GM12878 (cell line): ENCODE data around the gene NKAIN2. TPM values are rescaled to one million over a fixed set of nuclear protein-coding genes. Genes with fewer than 3 reads are reported as not detected.

Experiments
- ATAC-seq: fragments of 200-7000 bp; cut with Tn5 transposase; 3 replicates; pipeline ENCODE4 v1.9.1; 2020; ENCODE audit warnings: mild to moderate bottlenecking, moderate library complexity
- BruUV-seq: library from RNA; stranded (reverse); fragments of 400-500 nt; replicated peaks from 2 replicates; lab custom pipeline; 2021; lab: Mats Ljungman, UMichigan
- CTCF ChIA-PET: fragments of 300-600 bp; sonication (Branson Sonifier 250); formaldehyde crosslinking; extraction: SDS; loops from one replicate; lab custom pipeline; 2021; ENCODE audit warnings: inconsistent platforms; lab: Yijun Ruan, JAX
- POLR2A ChIA-PET: fragments of 350-600 bp; formaldehyde crosslinking; extraction: SDS; loops from one replicate; lab custom pipeline; 2021; ENCODE audit warnings: inconsistent platforms; lab: Charles Lee
- RAD21 ChIA-PET: fragments of 300-600 bp; sonication (Branson Sonifier 250); formaldehyde crosslinking; loops from one replicate; lab custom pipeline; 2023; ENCODE audit warnings: antibody characterized with exemption; ENCODE audit not compliant: unreplicated experiment; lab: Charles Lee
- SMC1A ChIA-PET: fragments of 300-600 bp; sonication (Branson Sonifier 250); formaldehyde crosslinking; loops from one replicate; lab custom pipeline; 2023; ENCODE audit not compliant: unreplicated experiment, uncharacterized antibody; lab: Charles Lee
- DNase-seq: peaks from one replicate; pipeline ENCODE4 v3.0.0-alpha.2; 2011; ENCODE audit warnings: low read depth, low spot score
- FAIRE-seq: peaks from 3 replicates; lab custom pipeline; 2011; peaks lifted over from hg19 to GRCh38; lab: Jason Lieb, UNC
- H2AFZ ChIP-seq: 2 replicates; pipeline ENCODE4 v1.6.0; 2011; ENCODE audit warnings: low read depth, low read length, control low read depth; ENCODE audit not compliant: control insufficient read depth
- H3K27ac ChIP-seq: 2 replicates; pipeline ENCODE4 v1.5.1; 2011; ENCODE audit warnings: control low read depth; ENCODE audit not compliant: control insufficient read depth, insufficient read depth
- H3K27me3 ChIP-seq, 2 experiments: replicated peaks in 1 of 2; 2 replicates each; pipeline versions ENCODE4 v1.6.0 to v1.6.1; 2011; ENCODE audit warnings: low read length in 1 of 2; ENCODE audit not compliant: control insufficient read depth in 2 of 2, insufficient read depth in 2 of 2
- H3K36me3 ChIP-seq, 2 experiments: 2 replicates each; pipeline ENCODE4 v1.5.1; 2011; ENCODE audit warnings: low read length in 1 of 2; ENCODE audit not compliant: control insufficient read depth in 2 of 2, insufficient read depth in 2 of 2
- H3K4me1 ChIP-seq: 2 replicates; pipeline ENCODE4 v1.6.1; 2011; ENCODE audit warnings: mild to moderate bottlenecking, low read length, moderate library complexity, mixed read lengths; ENCODE audit not compliant: control insufficient read depth, insufficient read depth
- H3K4me2 ChIP-seq: 2 replicates; pipeline ENCODE4 v1.6.0; 2011; ENCODE audit warnings: control low read depth; ENCODE audit not compliant: control insufficient read depth, insufficient read depth
- H3K4me3 ChIP-seq: fragments of 200-600 bp; sonication (generic); 2 replicates; pipeline ENCODE4 v1.5.1; 2016
- H3K79me2 ChIP-seq: 2 replicates; pipeline ENCODE4 v1.6.0; 2011; ENCODE audit warnings: low read length; ENCODE audit not compliant: control insufficient read depth, insufficient read depth
- H3K9ac ChIP-seq: 2 replicates; pipeline ENCODE4 v1.8.0; 2011; ENCODE audit warnings: low read length, control low read depth, mixed read lengths; ENCODE audit not compliant: control insufficient read depth, insufficient read depth
- H3K9me3 ChIP-seq: replicated peaks from 3 replicates; pipeline ENCODE4 v1.5.1; 2011; ENCODE audit warnings: mild to moderate bottlenecking, low read length; ENCODE audit not compliant: control insufficient read depth, insufficient read depth
- H4K20me1 ChIP-seq: 2 replicates; pipeline ENCODE4 v1.6.0; 2011; ENCODE audit not compliant: control insufficient read depth, insufficient read depth
- CHD4 ChIP-seq: fragments of 200-600 bp; sonication (generic); IDR thresholded peaks from 2 replicates; pipeline ENCODE4 v1.6.1; 2016; ENCODE audit warnings: mild to moderate bottlenecking
- ETV6 ChIP-seq, 2 experiments: fragments of 450-650 bp in 1 of 2; IDR thresholded peaks in 1 of 2; conservative IDR thresholded peaks in 1 of 2; 2 replicates each; pipeline ENCODE4 v1.6.1; 2014; ENCODE audit warnings: antibody characterized with exemption in 1 of 2, borderline replicate concordance in 1 of 2, low read depth in 1 of 2, mild to moderate bottlenecking in 1 of 2, moderate library complexity in 1 of 2
- GABPA ChIP-seq: IDR thresholded peaks from 2 replicates; pipeline ENCODE4 v1.6.1; 2014; ENCODE audit warnings: antibody characterized with exemption, low read depth, mild to moderate bottlenecking, inconsistent platforms
- JUNB ChIP-seq: IDR thresholded peaks from 2 replicates; pipeline ENCODE4 v1.6.1; 2016; ENCODE audit warnings: antibody characterized with exemption, mild to moderate bottlenecking
- JUND ChIP-seq: IDR thresholded peaks from 2 replicates; pipeline ENCODE4 v1.6.1; 2012; ENCODE audit warnings: low read depth, mild to moderate bottlenecking, low read length, improper control_type of control experiment, moderate library complexity
- NFYA ChIP-seq: IDR thresholded peaks from 2 replicates; pipeline ENCODE4 v1.6.1; 2011; ENCODE audit warnings: low read depth, mild to moderate bottlenecking, low read length, improper control_type of control experiment, borderline replicate concordance
- POLR2A ChIP-seq: IDR thresholded peaks from 2 replicates; pipeline ENCODE4 v1.6.1; 2011; ENCODE audit warnings: low read depth, mild to moderate bottlenecking, low read length
- POU2F2 ChIP-seq: IDR thresholded peaks from 3 replicates; pipeline ENCODE4 v1.6.1; 2011; ENCODE audit warnings: low read depth, mild to moderate bottlenecking, low read length, borderline replicate concordance
- RB1 ChIP-seq: fragments of 450-650 bp; formaldehyde crosslinking; IDR thresholded peaks from 2 replicates; pipeline ENCODE4 v1.6.1; 2017; ENCODE audit warnings: mild to moderate bottlenecking, borderline replicate concordance
- RELA ChIP-seq: fragments of 450-650 bp; IDR thresholded peaks from 2 replicates; pipeline ENCODE4 v1.8.0; 2014; ENCODE audit warnings: borderline replicate concordance; ENCODE audit not compliant: partially characterized antibody
- TARDBP ChIP-seq: IDR thresholded peaks from 2 replicates; pipeline ENCODE4 v1.6.1; 2016; ENCODE audit warnings: borderline replicate concordance
- TCF7 ChIP-seq: IDR thresholded peaks from 2 replicates; pipeline ENCODE4 v1.6.1; 2014; ENCODE audit warnings: antibody characterized with exemption, borderline replicate concordance
- ZBED1 ChIP-seq: IDR thresholded peaks from 2 replicates; pipeline ENCODE4 v1.6.1; 2016; ENCODE audit warnings: borderline replicate concordance
- ZNF24 ChIP-seq: fragments of 450-650 bp; IDR thresholded peaks from 2 replicates; pipeline ENCODE4 v1.6.1; 2017; ENCODE audit warnings: antibody characterized with exemption, mild to moderate bottlenecking
- WGBS: methylation state at CpG from one replicate; pipeline ENCODE4 v1.1.6; 2016; ENCODE audit warnings: low lambda C conversion rate; ENCODE audit not compliant: insufficient replicate concordance, insufficient coverage; ENCODE audit errors: missing lambda C conversion rate; 5-methylcytosine and 5-hydroxymethylcytosine counted together
- in situ Hi-C: fragments of 300-500 bp; cut with MboI; formaldehyde crosslinking; loops from 9 replicates; pipeline ENCODE4 v1.14.3; 2018; ENCODE audit warnings: mixed read lengths
- intact Hi-C: fragments of 100-400 bp; cut with micrococcal nuclease; formaldehyde crosslinking; loops from one replicate; pipeline ENCODE4 v1.14.2; 2022; ENCODE audit not compliant: unreplicated experiment
- polyA plus RNA-seq, 11 experiments: library from polyadenylated mRNA; depleted of rRNA in 4 of 11; unstranded in 6 of 11; stranded (reverse) in 5 of 11; fragments of >200 nt; fragmentation: Nextera tagmentation in 4 of 11; fragmentation: Illumina TruSeq in 1 of 11; extraction: Ambion mirVana in 4 of 11; extraction: Trizol in 1 of 11; gene quantifications; 1 replicate in 1 of 11; 2 replicates in 10 of 11; pipeline versions ENCODE4 v1.2.1 to v1.2.3, GENCODE V29; 2011 to 2016; ENCODE audit warnings: inconsistent platforms in 2 of 11, missing spikeins in 2 of 11, low read depth in 1 of 11
- total RNA-seq, 4 experiments: library from RNA; depleted of rRNA in 3 of 4; stranded (reverse); fragments of >200 nt in 3 of 4; fragmentation: Illumina TruSeq in 1 of 4; extraction: Trizol in 1 of 4; gene quantifications; 2 replicates each; pipeline versions ENCODE4 v1.2.1 to v1.2.3, GENCODE V29; 2013 to 2021
- TF ChIP-seq, protein P1 (sequence below): fragments of 450-650 bp; IDR thresholded peaks from 2 replicates; pipeline ENCODE4 v1.6.1; 2018; ENCODE audit warnings: mild to moderate bottlenecking, low read depth, moderate library complexity; ENCODE audit not compliant: partially characterized antibody
- TF ChIP-seq, protein P2 (sequence below): fragments of 450-650 bp; IDR thresholded peaks from 2 replicates; pipeline ENCODE4 v1.6.1; 2017; ENCODE audit warnings: mild to moderate bottlenecking
- TF ChIP-seq, protein P3 (sequence below): fragments of 450-650 bp; IDR thresholded peaks from 2 replicates; pipeline ENCODE4 v1.6.1; 2014; ENCODE audit warnings: mild to moderate bottlenecking

The NKAIN2 gene
- total and polyA plus RNA-seq, 10 of the 15 experiments (the other 5 are each of a cell fraction or from before 2014, with no cell fraction given) = not detected

DNA sequence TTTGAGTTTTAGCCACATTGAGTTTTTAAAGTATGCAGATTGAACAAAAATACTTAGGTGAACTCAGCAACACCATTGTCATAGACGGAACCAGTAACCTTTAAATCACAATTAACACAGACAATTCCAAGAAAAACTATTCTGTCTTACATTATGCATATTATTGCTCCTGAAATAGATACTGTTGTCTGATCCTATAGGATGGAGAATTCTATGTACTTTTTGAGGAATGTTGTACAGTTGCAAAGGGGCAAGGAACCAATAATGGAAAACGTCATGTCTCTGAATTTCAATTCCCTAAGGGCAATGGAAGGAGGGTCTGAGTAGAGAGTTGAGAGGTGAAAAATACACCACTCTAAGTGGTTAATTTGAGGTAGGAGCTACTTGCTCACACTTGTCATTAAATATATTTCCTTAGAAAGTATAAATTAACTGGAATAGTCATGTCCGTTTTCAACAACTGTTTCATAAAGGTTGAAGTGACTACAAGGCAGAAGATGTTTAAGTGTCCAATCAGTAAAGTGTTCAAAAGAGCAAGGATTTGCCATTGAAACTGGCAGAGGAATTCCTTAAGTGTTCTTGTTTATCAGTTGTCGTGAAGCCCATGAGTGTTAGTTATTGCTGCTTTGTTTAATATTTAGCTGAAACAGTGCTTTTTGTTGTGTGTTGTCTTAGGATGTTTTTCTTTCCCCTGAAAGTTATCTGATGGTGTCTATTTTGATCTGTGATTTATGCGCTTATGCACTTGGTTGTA lies 1.3 kb downstream of the NKAIN2 start:
- no peaks in the 10 kb centered on the region for H4K20me1 ChIP-seq
- FAIRE-seq = no peak
- H3K4me2 ChIP-seq = no peak overlapping the region
- H3K9me3 ChIP-seq = no peaks in the 10 kb centered on the region
- peaks cover 3 to 14% of the 10 kb centered on the region in 2 experiments for H3K27me3 ChIP-seq
- no peaks in the 10 kb centered on the region for H3K79me2 ChIP-seq
- no peak overlapping the region for H3K27ac ChIP-seq
- SMC1A ChIA-PET = no interaction called here
- H3K4me1 ChIP-seq = peaks cover 3% of the 10 kb centered on the region; the same call in 1 of the 2 replicates
- no TSS peak for BruUV-seq
- no peaks in the 10 kb centered on the region for H3K36me3 ChIP-seq
- H3K9ac ChIP-seq = no peak overlapping the region
- TF ChIP-seq CHD4 (no peak), NFYA (no peak), GABPA (no peak), ETV6 (conservative IDR thresholded peaks at IDR 0.05 in 1 of 2, IDR thresholded peaks at IDR 0.05 in 1 of 2; ENCODE audit: borderline replicate concordance in 1 of 2, low read depth in 1 of 2) (no peak), ZNF24 (no peak), RELA (no peak), POLR2A (no peak), TARDBP (no peak), JUNB (no peak), ZBED1 (no peak), POU2F2 (no peak), JUND (no peak), TCF7 (no peak), RB1 (no peak)
- TF ChIP-seq, protein P1, sequence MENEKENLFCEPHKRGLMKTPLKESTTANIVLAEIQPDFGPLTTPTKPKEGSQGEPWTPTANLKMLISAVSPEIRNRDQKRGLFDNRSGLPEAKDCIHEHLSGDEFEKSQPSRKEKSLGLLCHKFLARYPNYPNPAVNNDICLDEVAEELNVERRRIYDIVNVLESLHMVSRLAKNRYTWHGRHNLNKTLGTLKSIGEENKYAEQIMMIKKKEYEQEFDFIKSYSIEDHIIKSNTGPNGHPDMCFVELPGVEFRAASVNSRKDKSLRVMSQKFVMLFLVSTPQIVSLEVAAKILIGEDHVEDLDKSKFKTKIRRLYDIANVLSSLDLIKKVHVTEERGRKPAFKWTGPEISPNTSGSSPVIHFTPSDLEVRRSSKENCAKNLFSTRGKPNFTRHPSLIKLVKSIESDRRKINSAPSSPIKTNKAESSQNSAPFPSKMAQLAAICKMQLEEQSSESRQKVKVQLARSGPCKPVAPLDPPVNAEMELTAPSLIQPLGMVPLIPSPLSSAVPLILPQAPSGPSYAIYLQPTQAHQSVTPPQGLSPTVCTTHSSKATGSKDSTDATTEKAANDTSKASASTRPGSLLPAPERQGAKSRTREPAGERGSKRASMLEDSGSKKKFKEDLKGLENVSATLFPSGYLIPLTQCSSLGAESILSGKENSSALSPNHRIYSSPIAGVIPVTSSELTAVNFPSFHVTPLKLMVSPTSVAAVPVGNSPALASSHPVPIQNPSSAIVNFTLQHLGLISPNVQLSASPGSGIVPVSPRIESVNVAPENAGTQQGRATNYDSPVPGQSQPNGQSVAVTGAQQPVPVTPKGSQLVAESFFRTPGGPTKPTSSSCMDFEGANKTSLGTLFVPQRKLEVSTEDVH = no peak
- TF ChIP-seq, protein P2, sequence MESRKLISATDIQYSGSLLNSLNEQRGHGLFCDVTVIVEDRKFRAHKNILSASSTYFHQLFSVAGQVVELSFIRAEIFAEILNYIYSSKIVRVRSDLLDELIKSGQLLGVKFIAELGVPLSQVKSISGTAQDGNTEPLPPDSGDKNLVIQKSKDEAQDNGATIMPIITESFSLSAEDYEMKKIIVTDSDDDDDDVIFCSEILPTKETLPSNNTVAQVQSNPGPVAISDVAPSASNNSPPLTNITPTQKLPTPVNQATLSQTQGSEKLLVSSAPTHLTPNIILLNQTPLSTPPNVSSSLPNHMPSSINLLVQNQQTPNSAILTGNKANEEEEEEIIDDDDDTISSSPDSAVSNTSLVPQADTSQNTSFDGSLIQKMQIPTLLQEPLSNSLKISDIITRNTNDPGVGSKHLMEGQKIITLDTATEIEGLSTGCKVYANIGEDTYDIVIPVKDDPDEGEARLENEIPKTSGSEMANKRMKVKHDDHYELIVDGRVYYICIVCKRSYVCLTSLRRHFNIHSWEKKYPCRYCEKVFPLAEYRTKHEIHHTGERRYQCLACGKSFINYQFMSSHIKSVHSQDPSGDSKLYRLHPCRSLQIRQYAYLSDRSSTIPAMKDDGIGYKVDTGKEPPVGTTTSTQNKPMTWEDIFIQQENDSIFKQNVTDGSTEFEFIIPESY = no peak
- TF ChIP-seq, protein P3, sequence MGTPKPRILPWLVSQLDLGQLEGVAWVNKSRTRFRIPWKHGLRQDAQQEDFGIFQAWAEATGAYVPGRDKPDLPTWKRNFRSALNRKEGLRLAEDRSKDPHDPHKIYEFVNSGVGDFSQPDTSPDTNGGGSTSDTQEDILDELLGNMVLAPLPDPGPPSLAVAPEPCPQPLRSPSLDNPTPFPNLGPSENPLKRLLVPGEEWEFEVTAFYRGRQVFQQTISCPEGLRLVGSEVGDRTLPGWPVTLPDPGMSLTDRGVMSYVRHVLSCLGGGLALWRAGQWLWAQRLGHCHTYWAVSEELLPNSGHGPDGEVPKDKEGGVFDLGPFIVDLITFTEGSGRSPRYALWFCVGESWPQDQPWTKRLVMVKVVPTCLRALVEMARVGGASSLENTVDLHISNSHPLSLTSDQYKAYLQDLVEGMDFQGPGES = no peak
- TF ChIP-seq, all 136 proteins: peak for 0
- DNase-seq (no peak), ATAC-seq (no peak)
- ChIA-PET POLR2A (no interaction called here), CTCF (interaction anchor here (0.8 kb wide), 1 partner anchor 90 kb away, joined by 3 read pairs; no protein-coding TSS in a partner anchor), RAD21 (interaction anchor here (1.5 kb wide), 1 partner anchor 1309 kb away, joined by 3 read pairs; no protein-coding TSS in a partner anchor)
- Histone ChIP-seq H2AFZ (no peak overlapping the region), H3K4me3 (no peak overlapping the region)
- WGBS = 9% methylated on average over 5 of the region's 5 CpGs
- in situ Hi-C loops = loop anchor here (25.0 kb wide), 1 partner anchor 982 kb away; no protein-coding TSS in a partner anchor
- intact Hi-C loops = loop anchor here (5.0 kb wide), 1 partner anchor 247 kb away; no protein-coding TSS in a partner anchor
